ENCODE data around the gene FRMD6.
A peak's percentile ranks its signal among the peaks of the same experiment; 100 is the strongest.

FRMD6 gene

DNA sequence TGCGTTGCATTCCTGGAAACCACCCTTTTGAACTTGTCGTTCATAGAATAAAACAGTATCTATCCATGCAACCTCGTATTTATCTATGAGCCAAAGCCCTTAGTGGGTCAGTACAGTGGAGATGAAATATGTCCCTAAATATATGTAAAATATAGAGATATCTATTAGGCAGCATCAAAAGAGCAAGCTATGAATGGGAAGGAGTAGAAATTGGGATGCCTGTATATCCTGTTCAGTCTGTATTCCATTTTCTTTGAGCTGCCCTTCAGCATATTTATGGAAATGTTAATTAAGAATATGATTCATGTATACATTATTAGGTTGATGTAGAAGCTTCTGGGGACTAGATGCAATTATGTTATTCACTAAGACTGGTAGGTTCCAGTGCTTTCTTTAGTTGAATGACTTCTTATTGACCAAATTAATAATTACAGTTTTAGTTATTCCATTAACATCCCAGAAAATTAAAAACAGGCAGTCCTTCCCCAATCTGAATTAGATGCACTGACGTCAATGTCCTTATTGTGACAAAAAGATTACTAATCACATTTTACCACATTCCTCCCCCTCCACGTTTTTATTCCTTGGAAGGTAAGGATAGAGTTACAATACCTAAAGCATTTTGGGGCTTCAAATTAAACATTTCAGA is 11.9 kb upstream of the FRMD6 start:
- TF ChIP-seq, protein P1, sequence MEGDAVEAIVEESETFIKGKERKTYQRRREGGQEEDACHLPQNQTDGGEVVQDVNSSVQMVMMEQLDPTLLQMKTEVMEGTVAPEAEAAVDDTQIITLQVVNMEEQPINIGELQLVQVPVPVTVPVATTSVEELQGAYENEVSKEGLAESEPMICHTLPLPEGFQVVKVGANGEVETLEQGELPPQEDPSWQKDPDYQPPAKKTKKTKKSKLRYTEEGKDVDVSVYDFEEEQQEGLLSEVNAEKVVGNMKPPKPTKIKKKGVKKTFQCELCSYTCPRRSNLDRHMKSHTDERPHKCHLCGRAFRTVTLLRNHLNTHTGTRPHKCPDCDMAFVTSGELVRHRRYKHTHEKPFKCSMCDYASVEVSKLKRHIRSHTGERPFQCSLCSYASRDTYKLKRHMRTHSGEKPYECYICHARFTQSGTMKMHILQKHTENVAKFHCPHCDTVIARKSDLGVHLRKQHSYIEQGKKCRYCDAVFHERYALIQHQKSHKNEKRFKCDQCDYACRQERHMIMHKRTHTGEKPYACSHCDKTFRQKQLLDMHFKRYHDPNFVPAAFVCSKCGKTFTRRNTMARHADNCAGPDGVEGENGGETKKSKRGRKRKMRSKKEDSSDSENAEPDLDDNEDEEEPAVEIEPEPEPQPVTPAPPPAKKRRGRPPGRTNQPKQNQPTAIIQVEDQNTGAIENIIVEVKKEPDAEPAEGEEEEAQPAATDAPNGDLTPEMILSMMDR (IDR thresholded peaks at IDR 0.05; ENCODE audit: low read depth, low read length, missing control alignments): no peak
- H3K4me3 ChIP-seq (ENCODE audit: low read depth, low read length): no peak overlapping the region
- DNase-seq (ENCODE audit: low read depth): no peak

DNA sequence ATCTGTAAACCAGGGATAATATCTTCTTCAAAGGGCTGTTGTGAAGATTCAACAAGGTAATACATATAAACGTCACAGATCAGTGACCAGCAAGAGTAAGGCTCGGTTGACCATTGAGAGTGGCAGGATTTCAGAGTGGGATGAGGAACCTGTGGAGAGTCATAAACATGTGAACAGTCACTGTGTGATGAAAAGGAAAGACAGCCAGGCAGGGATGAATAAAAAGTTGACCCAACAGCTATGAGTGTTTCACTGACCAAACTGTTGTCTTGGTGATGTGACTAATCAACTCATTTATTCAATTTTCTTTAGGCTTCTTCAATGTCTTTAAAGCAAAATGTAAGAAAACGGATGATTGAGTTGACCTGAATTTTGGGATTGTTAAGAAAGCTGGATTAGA is 8.6 kb upstream of the FRMD6 start:
- no peak for DNase-seq (ENCODE audit: low read depth)
- TF ChIP-seq, protein P1 (IDR thresholded peaks at IDR 0.05; ENCODE audit: low read depth, low read length, missing control alignments): no peak
- no peak overlapping the region for H3K4me3 ChIP-seq (ENCODE audit: low read depth, low read length)

DNA sequence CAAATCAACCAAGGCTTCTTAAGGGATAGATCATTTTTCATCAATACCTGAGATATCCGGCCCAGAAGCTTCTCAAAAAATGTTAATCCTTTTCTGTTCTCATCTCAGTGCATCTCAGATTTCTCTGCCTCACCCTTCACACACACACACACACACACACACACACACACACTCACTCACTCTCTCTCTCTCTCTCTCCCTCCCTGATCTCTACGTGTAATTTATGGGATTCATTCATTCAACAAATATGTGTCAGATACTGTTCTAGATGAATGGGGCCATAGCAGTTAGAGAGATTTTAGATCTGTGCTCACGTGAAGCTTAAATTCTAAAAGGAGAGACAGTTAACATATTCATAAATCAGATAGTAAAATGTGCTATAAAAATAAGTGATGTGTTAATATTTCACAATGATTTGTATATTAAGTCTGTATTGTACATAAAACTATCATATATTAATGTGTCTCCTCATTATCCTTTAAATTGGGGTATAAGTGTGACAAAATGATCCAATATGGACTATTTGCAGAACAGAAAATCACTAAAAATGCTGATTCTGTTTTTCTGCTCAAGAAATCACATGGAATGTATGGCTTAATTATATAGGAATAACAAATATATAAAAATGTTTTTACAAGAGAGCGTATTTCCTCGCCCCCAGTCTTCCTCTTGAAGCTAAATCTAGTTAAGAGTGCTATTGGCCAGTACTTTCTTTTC is 7.3 kb upstream of the FRMD6 start:
- TF ChIP-seq, protein P1 (IDR thresholded peaks at IDR 0.05; ENCODE audit: low read depth, low read length, missing control alignments): no peak
- DNase-seq (ENCODE audit: low read depth): no peak
- no peak overlapping the region for H3K4me3 ChIP-seq (ENCODE audit: low read depth, low read length)

DNA sequence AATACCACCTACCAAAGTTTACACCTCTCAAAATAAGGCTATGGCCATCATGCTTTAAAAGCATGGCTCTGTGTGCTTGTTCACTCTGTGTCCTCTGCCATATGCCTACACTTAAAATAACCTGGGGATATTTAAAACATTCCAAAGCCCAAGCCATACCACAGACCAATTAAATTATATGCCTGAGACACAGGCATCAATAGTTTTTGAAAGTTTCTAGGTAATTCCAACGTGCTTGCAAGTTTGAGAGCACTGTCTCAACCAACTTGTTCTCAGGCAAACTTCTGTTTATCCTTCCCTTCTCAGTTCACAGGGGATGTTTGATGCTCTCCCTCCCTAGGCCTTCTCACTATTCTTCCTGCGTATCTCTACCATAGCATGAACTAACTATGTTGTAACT is 3.4 kb upstream of the FRMD6 start:
- H3K4me3 ChIP-seq (ENCODE audit: low read depth, low read length): no peak overlapping the region
- TF ChIP-seq, protein P1 (IDR thresholded peaks at IDR 0.05; ENCODE audit: low read depth, low read length, missing control alignments): no peak
- no peak for DNase-seq (ENCODE audit: low read depth)

DNA sequence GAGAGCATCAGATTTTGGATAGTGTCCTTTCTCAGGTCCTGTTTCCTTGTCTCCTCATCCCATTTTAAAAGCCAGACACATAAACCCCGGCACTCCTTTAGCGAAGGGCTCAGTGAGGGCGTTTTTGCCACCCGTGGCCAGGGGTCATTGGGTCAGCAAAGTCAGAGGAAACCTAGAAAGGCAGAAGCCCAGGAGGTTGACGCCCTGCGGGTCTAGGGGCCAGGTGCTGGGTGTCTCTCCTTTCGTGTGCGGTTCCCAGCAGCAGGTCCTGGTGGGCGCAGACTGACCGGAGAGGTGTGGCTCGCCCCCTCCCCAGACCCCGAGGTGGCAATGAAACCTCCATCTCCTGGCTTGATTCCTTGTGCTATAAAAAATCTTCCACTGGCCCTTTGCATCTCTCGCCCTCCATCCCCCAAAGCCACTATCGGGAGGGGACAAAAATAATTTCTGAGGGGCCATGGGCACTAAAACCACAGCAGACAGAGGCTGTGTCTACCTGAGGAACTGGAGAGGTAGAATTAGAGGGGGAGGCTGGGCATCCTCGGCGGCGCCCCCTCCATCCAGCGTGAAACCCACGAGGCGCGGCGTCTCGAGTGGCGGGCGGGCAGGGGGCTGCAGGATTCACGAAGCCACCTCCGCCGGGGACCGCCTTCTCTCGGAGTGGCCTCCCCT is 858 bp upstream of the FRMD6 start:
- no peak for DNase-seq (ENCODE audit: low read depth)
- H3K4me3 ChIP-seq (ENCODE audit: low read depth, low read length): peak overlapping the region; percentile 73
- TF ChIP-seq, protein P1 (IDR thresholded peaks at IDR 0.05; ENCODE audit: low read depth, low read length, missing control alignments): no peak

DNA sequence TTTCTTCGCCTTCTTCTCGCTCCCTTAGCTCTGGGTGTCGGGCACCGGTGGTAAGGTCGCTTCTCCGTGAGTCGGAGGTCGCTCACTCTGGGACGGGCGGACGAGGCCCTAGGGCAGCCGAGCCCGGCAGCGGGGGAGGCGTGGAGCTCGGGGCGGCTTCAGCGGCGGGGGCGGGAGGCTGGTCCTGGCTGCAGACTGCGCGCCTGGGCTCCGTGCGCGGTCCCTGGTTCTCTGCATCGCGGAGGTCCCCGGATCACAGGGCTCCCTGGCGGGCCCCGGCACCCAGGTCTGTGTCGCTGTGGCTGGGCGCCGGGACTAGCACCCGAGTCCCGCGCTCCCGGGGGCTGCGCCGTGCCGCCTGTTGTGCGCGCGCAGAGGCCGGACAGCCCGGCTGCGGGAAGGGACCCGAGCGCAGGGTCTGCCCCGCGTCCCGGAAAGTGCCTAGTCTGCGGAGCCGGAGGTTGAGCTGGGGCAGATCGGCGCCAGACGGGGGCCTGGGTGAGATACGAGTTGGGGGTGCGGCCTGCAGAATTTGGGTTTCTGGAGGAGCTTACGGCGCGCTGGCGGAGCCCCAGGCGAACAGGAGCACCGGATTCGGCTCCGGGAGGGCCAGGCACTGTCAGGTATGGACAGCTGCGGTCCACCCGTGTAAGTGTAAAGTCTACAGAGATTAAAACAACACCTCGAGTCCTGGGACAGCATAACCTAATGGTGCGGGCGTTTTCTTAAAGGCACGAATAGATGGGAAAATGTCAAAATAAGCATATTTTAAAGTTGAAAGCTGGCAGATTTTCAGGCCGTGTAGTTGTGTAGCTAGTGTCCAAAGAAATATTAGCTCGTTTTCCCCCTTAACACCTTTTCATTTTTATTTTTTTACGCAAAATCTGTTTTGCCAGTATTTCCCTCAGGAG is 713 bp downstream of the FRMD6 start:
- peak overlapping the region; percentile 60 for H3K4me3 ChIP-seq (ENCODE audit: low read depth, low read length)
- TF ChIP-seq, protein P1 (IDR thresholded peaks at IDR 0.05; ENCODE audit: low read depth, low read length, missing control alignments): no peak
- no peak for DNase-seq (ENCODE audit: low read depth)

Data from GM12864 (cell line).